EL (cell line): ENCODE results near the gene DCUN1D2.
"Not testable (repeated sequence)": the region's sequence is repeated elsewhere in the genome, so short reads cannot be mapped to it uniquely, and the experiment has no call there.

Experiments
- DNase-seq: peaks from one replicate; pipeline ENCODE4 v3.0.0-alpha.2; 2016

The DCUN1D2 gene

DNA sequence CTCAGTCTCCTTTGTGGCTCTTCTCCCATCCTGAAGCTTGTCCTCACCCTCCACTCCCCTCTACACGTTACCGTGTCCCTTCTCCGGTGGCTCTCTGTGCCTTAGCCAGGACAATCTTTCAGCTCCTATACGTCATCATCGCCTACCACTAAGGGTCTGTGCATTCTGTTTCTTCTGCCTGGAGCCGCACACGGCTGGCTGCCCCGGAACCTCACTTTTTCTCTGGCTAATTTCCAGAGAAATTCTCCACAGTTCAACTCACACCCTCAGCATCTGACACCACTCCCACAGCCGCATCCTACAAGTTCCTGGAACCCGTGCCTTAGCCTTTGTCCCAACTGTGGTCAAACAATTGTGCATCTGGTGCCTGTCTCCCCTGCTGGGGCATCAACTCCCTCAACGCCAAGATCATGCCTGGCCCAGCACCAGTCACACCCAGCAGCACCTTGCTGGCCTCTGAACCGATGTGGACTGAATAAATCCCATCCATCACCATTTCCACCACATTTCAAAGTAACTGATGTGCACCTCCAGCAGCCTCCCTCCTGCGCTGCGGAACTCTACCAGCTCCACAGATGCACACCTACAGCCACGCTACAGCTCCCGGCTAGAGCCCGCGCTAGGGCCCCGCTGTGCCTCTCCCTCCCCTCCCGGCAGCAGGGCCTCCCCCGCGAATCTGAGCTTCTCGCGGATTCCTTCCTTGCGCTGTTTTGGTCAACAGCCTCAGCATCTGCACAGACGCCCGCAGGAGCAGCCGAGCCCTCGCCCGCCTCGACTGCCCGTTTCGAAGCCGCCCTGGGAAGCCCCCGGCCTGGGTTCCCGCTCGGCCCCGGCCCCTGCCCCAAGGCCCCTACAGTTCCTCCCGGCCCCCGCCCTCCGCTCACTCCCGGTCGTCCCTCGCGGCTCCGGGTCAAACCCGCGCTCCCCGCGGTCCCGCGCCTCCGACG is 689 bp downstream of the DCUN1D2 start:
- peak; percentile 66 for DNase-seq

DNA sequence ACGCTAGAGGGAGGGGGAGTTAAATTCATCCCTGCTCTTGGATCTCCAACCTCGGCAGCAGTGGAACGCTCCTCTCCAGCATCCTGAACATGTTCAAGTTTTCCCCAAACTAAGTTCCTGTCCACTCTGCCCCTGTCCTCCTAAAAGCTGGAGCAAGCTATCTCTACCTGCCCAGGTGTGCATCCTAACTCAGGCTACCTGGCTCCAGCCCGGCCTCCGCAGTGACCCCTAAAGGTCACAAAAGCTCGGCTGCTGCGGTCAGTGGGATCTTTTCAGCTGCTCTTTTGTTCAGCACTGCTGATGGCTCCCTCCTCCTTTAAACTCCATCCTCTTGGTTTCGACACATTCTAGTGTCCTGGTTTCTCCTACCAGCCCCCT is 1.4 kb downstream of the DCUN1D2 start:
- DNase-seq, result no peak

DNA sequence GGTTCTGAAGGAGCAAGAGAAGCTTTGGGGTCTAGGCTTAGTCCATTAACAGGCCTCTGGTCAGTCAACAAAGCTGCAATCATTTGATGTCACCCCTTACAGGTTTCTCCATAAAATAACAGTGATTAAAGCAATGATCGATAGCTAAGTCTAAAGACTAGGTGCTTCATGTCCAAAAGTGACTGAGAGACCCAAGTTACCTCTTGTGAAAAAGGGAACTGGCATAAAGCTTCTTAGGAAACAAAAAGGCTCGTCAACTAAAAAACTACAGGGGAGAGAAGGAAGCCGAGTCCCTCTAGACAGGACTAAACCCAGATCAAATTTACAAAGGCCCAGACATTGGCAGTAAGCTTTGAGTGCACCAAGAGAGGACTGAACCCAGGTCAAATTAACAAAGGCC is 2.2 kb downstream of the DCUN1D2 start:
- no peak for DNase-seq

DNA sequence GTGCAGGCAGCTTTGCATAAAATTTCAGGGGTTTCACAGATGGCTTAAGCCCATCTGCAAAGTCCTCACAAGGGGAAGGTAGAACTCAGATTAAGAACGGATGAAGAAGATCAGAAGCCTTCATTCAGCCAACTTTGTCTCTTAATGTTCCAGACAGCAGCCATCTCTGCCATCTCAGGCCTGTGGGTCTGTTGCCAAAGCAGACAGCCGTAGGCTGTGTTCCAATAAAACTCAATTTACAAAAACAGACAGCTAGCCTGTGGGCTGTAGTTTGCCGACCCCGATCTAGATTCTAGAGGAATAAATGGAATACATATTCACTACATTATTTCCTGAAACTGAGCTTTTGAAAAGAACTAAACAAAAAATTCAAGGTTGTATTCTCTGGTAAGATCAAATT is 3.8 kb downstream of the DCUN1D2 start:
- no peak for DNase-seq

DNA sequence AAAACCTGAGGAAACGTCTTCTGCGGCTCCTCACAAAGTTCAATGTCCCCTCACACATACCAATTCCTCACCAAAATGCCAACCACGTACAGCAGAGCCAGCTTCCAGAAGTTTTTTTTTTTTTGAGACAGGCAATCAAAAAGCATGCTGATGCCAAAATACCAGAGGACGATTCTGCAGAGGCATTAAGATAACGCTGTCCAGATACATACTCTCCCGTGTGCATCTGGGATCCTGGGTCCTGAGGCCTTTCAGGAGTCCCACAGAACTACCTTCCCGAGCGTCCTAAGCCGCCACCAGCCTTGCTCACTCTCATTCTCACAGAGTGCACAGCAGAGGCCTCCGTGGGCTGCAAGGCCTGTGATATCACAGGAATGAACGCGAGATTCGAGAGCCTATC is 5.0 kb downstream of the DCUN1D2 start:
- no peak for DNase-seq

DNA sequence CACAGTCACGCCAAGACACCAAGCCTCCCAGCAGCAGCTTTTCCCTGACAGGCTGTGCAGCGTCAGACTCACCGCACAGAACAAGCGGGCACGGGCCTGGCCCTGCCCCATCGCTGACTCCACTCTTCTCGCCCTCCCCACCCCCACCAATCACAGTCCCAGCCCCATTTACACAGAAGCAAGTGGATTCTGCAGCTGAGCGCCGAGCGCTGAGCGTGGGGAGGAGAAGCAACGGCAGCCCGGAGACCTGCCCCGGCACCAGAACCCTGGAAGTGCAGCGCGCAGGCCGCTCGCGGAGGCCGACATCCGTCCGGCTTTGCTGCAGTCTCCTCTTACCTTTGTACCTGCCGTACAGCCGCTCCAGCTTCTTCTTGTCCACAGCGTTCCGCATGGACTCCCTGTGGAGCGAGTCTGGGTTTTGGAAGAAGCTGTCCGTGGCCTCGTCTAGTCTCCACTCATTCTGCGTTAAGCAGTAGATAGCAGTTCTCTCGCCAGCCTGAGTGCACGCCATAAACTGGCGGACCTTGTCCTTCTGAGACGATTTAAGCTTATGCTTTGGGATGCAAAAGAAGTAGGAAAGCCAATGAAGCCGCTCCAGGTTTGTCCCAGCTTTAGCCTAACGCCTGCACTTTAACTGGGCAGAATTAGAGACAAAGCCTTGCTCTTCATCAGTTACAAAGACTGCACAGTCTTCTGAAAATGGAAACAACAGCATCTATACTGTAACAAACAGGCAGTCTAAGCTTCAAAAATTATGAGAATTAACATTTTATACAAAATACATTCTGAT is 6.8 kb downstream of the DCUN1D2 start:
- DNase-seq, result no peak

DNA sequence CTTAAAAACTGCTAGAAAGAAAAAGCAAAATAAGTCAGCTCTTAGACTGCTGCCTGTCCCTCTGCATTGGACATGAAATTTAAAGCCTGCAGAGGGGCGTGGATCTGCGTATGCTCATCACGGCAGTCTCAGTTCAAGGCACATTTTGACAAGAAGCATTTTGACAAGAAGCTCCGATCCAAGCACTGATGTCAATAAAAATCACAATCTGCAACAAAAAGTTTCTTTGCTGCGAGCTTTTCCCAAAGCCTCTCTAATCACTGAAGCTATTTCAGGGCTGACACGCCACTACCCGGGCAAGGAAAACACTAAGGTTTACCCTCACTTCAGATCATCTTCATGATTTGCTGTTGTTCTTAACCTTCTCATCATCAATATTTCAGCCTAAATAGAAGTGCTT is 7.4 kb downstream of the DCUN1D2 start:
- no peak for DNase-seq

DNA sequence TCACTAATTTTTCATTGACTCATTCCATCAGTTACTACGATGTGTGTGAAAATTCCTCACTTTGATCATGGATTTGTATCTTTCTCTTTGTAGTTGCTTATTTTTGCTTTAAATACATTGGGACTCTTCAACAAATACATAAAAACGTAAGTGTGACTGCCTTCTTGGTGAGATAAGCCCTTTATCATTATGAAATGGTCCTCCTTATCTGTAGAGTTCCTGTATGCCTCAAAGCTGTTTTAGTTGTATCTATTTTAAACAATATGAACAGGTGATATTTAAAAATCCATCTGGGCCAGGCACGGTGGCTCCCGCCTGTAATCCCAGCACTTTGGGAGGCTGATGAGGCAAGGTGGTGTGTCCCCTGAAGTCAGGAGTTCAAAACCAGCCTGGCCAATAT is 11.3 kb downstream of the DCUN1D2 start:
- no peak for DNase-seq

DNA sequence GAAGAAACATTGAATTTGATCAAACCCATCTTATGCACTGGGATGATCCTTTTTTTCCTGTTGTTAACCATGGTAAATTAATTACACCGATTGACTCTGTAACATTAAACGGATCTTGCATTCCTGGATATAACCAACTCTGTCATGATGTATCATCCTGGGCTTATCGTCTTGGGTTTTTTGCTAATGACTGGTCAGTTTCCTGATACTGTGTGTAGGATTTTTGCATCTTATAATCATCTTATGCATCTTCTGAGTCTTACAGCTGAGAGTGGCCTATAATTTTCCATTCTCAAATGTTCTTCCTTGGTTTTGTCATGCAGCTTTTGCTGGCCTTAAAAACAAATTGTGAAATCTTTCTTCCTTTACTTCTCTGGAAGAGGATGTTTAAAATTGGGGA is 12.8 kb downstream of the DCUN1D2 start:
- no peak for DNase-seq

DNA sequence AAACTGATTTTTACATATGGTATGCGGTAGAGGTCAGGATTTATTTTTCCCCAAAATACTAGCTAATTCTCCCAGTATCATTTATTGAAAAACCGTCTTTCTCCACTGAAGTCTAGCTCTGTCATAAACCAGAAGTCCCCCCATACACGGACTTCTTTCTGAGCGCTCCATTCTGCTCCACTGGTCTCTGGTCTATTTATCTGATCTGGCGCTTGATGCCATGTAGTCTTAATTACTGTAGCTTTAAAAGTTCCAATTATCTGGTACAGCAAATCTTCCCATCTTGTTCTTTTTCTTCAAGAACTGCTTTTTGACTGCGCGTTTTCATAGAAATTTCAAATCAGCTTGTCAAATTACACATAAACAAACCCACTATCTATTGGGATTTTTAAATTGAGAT is 13.7 kb downstream of the DCUN1D2 start:
- DNase-seq, result no peak

DNA sequence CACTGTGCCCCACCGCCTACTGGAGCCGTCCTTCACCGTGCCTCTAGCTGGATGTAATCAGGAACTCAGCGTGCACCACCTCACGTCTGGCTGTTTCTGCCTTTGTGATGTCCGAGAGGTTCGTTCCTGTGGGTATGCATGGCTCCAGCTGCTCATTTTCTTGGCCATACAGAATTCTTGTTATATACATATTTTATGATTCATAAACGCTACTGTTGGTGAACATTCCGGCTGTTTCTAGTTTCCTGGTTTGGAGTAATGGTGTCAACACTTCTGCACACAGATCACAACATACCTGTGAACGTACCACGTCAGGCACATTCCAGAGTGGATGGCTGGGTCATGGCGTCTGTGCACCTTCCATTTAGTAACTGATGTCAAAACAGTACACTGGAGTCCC is 14.6 kb downstream of the DCUN1D2 start:
- no peak for DNase-seq

DNA sequence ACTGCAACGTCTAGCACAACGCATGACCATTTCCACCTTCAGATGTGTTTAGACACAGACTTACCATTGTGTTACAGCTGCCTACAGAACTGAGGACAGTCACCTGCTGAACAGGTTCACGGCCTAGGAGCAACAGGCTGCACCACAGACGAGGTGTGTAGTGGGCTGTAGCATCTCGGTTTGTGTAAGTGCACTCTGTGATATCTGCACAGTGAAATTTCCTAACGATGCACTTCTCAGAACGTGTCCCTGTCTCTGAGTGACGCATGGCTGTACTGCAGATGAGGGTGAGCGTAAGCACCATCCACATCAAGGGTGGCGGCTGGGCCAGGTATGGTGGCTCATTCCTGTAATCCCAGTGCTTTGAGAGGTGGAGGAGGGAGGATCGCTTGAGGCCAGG is 15.2 kb downstream of the DCUN1D2 start:
- DNase-seq, result no peak

DNA sequence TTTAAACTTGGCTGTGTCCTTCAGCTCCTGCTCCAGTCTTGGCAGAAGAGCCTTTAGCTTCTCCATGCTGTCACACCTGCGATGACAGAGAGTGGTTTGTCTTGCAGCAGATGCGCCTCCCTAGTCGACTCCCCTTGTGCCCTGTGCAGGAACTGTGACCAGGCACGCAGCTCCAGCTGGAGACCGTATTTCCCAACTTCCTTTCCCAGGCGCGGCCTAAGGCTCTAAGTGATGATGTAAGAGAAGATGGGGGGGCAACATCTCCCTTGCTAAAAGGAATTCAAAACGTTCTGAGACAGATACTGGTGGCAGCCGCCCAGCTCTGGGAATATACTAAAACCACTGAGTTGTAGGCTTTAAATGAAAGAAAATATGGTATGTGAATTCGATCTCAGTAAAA is 16.3 kb downstream of the DCUN1D2 start:
- peak; percentile 67 for DNase-seq

DNA sequence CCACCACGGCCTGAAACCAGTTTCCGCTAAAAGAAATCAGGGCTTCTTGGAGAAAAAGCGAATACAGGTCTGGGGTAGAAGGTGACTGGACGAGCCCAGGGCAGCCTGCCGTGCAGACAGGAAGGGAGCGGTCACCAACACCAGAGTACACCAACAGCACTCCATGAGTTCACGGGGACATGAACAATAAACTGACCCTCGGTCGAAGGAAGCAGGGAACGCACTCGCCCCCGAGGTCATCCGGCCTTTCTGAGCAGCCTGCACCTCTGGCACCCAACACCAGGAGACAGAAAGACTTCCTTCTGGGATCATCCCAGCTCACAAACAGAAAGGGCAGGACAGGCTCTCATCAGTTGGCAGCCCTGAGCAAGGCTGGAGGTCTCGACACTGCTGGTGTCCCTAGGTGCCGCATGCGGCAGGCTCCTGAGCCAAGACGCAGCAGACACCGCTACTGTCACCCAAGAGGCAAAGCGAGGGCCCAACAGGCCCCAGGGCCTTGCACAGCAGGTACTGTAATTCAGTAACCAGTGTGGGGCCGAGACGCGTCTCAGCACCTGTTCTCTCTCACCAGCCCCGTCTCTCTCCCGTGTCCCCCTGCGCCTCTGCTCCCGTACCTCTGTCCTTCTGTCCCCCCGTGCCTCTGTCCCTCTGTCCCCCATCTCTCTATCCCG is 18.0 kb downstream of the DCUN1D2 start:
- DNase-seq, result no peak

DNA sequence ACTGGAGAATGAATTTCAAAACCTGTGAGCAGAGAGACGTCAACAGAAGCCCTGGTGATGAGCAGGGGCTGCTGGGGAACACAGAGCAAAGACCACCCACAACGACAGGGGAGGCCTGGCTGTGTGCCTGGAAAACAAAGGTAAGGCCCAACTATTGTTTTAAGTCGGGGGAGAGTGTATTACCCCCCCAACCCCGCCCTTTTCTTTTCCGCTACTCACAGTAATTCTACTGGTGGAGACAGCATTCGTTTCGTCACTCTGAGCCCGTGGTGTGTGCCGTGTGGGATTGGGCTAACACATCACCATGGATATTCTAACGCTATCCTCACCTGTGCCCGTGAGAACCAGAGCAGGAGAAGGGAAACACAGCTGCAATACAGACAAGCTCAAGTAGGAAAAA is 18.7 kb downstream of the DCUN1D2 start:
- no peak for DNase-seq

DNA sequence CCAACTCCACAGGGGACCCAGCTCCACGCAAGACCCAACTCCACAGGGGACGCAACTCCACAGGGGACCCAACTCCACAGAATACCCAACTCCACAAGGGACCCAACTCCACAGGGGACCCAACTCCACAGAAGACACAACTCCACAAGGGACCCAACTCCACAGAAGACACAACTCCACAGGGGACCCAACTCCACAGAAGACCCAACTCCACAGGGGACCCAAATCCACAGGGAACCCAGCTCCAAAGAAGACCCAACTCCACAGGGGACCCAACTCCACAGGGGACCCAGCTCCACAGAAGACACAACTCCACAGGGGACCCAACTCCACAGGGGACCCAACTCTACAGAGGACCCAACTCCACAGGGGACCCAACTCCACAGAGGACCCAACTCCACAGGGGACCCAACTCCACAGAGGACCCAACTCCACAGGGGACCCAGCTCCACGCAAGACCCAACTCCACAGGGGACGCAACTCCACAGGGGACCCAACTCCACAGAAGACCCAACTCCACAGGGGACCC is 19.8 kb downstream of the DCUN1D2 start:
- not testable (repeated sequence) for DNase-seq

DNA sequence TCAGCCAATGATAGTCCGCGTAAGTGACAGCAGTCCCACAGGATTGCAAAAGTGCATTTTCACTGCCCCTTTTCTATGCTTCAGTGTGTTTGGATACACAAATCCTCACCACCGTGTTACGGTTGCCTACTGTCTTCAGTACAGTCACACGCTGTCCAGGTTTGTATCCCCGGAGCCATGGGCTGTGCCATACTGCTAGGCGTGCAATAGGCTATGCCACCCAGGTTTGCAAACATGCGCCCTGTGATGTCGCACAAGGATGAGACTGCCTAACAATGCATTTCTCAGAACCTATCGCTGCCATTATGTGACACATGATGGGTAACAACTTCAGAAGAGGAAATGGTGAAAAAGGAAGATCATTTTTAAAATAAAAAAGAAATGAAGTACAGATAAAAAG is 20.4 kb downstream of the DCUN1D2 start:
- no peak for DNase-seq

DNA sequence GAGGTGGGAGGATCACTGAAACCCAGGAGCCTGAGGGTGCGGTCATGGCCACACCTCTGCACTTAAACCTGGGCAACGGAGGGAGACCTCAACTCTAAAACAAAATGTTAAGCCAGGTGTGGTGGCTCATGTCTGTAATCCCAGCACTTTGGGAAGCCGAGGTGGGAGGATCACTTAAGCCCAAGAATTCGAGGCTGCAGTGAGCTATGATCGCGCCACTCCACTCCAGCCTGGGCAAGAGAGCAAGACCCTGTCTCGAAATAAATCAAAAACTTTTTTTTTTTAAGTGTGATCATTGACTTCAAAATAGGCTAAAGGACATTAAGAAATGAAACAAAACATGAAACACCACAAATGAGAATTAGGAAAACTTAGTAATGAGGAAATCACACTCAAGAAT is 20.9 kb downstream of the DCUN1D2 start:
- DNase-seq, result no peak

DNA sequence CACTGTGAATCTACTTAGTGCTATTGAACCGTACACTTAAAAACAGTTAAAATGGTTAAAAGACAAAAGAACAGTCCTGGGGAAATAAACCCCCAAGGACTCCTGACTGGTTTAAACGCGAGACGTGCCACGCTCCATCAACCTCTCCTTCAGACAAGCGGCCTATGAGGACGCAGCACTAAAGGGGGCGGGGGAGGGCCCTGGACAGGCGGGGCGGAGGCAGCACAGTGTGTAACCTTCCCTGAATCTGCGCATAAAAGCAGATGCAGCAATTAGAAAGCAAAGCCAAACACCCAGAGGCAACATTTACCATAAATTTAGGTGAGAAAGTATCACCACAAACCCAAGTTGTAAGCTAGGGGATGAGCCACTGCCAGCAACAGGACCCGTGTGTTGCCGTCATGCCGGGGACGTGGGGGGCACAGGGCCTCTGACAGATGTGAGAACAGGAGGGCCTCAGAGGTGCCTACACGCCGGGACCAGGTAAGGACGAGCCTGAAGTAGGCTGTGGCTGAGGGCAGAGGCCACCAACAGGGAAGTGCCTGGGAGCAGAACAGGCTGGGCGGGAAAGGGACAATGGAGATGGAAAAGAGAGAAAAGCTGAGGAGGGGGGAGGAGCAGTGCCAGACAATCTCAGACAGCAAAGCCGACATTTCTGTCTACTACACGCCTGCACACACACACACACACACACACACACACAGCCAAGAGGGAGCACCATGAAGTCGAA is 21.9 kb downstream of the DCUN1D2 start:
- DNase-seq, result no peak

DNA sequence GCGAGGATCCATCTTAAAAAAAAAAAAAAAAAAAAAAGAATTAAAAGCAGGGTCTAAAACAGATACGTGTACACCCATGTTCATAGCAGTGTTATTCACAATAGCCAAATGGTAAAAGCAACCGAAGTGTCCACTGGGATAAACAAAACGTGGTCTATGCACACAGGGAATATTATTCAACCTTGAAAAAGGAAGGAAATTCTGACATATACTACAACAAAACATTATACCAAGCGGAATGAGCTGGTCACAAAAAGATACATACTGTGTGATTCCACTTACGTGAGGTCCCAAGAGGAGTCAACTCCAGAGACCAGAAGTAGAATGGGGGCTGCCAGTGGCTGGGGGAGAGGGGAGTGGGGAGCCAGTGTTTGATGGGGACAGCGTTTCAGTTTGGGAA is 22.5 kb downstream of the DCUN1D2 start:
- no peak for DNase-seq

DNA sequence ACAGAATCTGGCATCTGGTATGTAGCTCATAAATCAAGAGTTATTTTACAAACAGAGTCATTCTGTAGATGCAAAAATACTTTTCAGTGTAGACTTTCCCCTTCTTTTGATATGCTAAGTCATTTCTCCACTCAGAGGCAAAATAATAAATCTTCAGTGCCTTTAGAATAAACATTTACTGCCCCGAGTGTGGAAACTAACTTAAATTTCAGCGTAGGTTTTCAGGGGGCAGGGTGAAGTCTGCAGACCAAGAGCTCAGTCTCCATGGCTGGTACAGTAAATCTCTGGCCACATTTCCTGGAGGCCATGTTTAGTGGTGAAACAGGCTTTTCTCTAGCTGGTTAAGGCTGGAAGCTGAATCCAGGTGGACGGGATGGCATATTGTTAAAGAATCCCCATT is 24.1 kb downstream of the DCUN1D2 start:
- no peak for DNase-seq

DNA sequence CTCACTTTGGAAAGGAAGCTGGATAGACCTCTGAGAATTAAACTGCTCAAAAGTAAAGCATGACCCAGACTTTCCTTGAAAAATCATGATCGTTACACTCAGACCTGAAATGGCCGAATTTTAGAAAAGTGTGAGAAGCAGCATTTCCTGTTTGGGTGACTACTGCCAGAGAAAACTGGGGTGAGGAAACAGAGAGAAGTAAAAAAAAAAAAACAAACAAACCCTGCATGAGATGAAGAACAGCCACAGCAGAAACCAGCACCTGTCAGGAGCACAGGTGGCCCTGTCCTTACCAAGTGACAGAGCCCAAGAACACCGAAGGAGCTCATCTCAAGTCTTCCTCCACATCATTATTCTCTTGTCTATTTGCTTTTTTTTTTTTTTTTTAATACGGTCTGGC is 25.2 kb downstream of the DCUN1D2 start:
- no peak for DNase-seq

DNA sequence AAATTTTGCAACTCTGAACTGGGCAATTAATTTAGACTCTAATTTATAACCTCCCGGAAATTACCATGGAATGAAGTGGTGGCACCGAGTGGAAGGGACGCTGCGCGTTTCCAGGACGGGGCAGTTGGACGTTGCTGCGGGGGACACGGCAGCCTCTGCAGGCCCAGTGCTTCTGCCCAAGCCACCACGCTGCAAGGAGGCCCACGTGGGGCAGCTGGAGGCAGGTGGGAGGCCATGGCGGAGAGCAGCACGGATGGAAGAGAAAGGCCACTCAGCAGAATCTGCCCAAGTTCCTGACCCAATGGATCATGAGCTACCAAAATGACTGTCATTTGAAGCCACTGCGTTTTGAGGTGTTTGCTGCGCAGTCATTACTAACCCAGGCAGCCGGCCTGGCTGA is 26.0 kb downstream of the DCUN1D2 start:
- no peak for DNase-seq
